NCI-H146 treated with DMSO at 0.1 percent for 48 hours (cell line): Measurements from ENCODE around the gene ANKRD61.
"Not testable (repeated sequence)": the region's sequence is repeated elsewhere in the genome, so short reads cannot be mapped to it uniquely, and the experiment has no call there.

Source experiments
- DNase-seq: peaks from one replicate; lab custom pipeline; 2025; ENCODE audit not compliant: unreplicated experiment; lab: John Stamatoyannopoulos, UW

ANKRD61 gene

DNA sequence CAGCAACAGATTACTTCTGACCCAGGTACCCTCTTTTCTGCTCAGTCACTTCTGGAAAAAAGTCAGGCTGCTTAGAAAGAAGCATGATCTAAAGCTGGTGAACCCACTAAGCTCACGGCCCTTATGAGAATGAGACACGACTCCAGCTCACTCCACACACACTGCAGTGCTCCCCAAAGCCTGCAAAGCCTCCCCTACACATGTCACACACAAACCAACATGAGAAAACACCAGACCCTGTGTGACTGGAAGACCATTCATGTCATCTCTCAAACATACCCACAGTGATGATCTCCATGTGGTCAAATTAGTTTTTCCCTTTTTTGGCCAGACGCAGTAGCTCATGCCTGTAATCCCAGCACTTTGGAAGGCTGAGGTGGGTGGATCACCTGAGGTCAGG lies 391 bp downstream of the ANKRD61 start:
- no peak for DNase-seq

GRCh38 chr7:6032167-6032566 lies 991 bp downstream of the ANKRD61 start:
- no peak for DNase-seq

DNA sequence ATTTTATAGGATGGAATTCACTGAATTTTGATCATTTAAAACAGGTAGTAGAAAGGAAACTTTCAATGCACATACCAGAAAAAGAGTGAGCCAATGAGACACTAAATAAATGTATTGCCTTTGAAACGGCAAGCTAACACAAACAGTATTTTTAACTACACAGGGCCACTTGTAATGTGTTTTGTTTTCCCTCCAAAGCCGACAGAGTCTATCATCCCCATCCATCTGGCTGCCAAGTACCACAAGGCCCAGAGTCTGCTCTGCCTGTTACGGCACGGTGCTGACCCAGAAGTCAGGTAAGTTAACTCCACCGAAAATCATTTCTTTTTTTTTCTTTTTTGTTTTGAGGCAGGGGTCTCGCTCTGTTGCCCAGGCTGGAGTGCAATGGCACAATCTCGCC lies 1.5 kb downstream of the ANKRD61 start:
- no peak for DNase-seq

GRCh38 chr7:6035165-6035564 lies 4.0 kb downstream of the ANKRD61 start:
- DNase-seq: no peak

GRCh38 chr7:6035686-6036085 lies 4.5 kb downstream of the ANKRD61 start:
- no peak for DNase-seq

DNA sequence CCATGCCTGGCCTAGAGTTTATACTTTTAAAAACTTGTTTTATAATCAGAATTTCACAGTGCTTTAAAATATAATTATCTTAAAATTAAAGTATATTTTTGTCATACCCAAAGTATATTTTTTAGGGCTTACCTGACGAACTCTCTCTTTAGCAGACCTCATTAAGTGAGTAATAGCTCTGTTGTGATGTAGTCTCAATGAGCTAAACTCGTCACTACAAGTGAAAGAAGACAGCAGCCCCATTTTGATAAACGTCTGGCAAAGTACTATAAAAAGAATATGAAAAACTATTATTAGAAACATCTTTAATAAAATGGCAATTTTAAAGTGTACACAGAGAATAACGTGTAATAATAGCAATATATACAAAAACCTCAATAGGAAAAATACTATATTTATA lies 18.6 kb downstream of the ANKRD61 start:
- no peak for DNase-seq

DNA sequence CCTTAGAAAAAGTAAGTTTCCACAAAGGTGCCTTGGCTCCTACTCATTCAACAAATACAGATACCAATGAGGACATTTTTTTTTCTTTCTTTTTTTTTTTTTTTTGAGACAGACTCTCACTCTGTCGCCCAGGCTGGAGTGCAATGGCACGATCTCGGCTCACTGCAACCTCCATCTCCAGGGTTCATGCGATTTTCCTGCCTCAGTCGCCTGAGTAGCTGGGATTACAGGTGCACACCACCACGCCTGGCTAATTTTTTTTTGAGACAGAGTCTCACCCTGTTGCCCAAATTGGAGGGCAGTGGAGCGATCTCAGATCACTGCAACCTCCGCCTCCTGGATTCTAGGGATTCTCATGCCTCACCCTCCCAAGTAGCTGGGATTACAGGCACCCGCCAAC lies 20.0 kb downstream of the ANKRD61 start:
- DNase-seq: not testable (repeated sequence)

- DNase-seq: no peak
Observed at GRCh38 chr7:6056616-6057015, 25.4 kb downstream of the ANKRD61 start.

- no peak for DNase-seq
Observed at GRCh38 chr7:6057316-6058129, 26.3 kb downstream of the ANKRD61 start.

DNA sequence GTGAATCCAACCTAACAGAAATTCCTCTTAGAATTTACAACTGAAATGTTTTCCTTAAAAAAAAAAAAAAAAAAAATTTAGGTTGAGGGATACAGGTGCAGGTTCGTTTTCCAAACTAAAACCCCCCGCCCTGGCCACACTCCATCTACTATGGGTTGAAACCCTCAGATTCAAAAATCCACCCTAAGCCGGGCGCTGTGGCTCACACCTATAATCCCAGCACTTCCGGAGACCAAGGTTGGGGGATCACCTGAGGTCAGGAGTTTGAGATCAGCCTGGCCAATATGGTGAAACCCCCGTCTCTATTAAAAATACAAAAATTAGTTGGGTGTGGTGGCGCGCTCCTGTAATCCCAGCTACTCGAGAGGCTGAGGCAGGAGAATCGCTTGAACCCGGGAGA lies 28.8 kb downstream of the ANKRD61 start:
- not testable (repeated sequence) for DNase-seq

DNA sequence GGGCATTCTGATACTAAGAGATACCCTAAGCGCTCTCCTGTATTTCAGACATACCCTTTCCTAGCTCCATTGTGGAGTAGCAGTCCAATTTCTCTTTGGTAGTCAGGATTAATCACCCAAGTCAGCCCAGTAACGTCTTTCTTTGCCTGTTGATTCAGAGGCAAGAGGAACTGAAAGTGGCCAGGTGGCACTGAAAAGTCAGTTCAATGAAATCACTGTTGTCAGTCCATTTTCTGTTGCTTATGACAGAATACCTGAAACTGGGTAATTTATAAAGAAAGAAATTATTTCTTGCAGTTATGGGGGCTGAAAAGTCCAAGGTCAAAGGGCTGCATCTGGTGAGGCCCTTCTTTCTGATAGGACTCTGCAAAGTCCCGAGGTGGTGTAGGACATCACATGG lies 40.2 kb downstream of the ANKRD61 start:
- DNase-seq: no peak

- DNase-seq: no peak
Observed at GRCh38 chr7:6074612-6075380, 43.6 kb downstream of the ANKRD61 start.

DNA sequence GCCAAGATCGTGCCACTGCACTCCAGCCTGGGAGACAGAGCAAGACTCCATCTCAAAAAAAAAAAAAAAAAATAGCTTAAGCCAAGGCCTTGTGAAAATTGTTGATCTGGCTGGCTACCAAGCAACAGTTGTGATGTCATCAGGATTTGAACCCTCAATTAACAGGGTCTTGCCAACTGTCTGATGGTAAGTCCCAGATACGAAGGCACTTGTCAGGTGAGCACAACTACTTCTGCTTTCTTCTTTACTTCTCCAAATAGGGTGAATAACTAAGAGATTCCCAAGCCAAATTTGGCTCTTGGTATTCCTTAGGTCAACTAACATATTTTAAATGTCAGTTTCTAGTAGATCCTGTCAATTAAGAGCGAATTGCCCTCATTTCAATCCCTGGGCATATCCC lies 47.4 kb downstream of the ANKRD61 start:
- no peak for DNase-seq

- not testable (repeated sequence) for DNase-seq
Observed at GRCh38 chr7:6083047-6083446, 51.9 kb downstream of the ANKRD61 start.
